HG02678 (cell line): ENCODE results near the gene CAMK1D.

Experiments used
- ATAC-seq: cut with Tn5 transposase; IDR thresholded peaks from one replicate; pipeline ENCODE4 v1.9.1; 2021; ENCODE audit warnings: mild to moderate bottlenecking, moderate library complexity; ENCODE audit not compliant: unreplicated experiment

The CAMK1D gene

GRCh38 chr10:12589291-12589690 is 239.9 kb downstream of the CAMK1D start:
- peak; percentile 38 for ATAC-seq

GRCh38 chr10:12589791-12590190 is 240.4 kb downstream of the CAMK1D start:
- no peak for ATAC-seq

GRCh38 chr10:12590675-12591659 is 241.6 kb downstream of the CAMK1D start:
- no peak for ATAC-seq

- ATAC-seq = no peak
Observed at GRCh38 chr10:12592967-12593366, 243.6 kb downstream of the CAMK1D start.

- no peak for ATAC-seq
Observed at GRCh38 chr10:12594448-12594944, 245.1 kb downstream of the CAMK1D start.

- no peak for ATAC-seq
Observed at GRCh38 chr10:12595936-12596576, 246.7 kb downstream of the CAMK1D start.

- ATAC-seq = no peak
Observed at GRCh38 chr10:12597176-12597575, 247.8 kb downstream of the CAMK1D start.

- no peak for ATAC-seq
Observed at GRCh38 chr10:12597788-12598765, 248.7 kb downstream of the CAMK1D start.

GRCh38 chr10:12600652-12601051 is 251.3 kb downstream of the CAMK1D start:
- no peak for ATAC-seq

GRCh38 chr10:12602521-12602920 is 253.2 kb downstream of the CAMK1D start:
- ATAC-seq = no peak

GRCh38 chr10:12603766-12604470 is 254.6 kb downstream of the CAMK1D start:
- no peak for ATAC-seq

GRCh38 chr10:12605580-12606405 is 256.4 kb downstream of the CAMK1D start:
- ATAC-seq = peak; percentile 79

GRCh38 chr10:12606461-12606860 is 257.1 kb downstream of the CAMK1D start:
- peak; percentile 5 for ATAC-seq

- ATAC-seq = no peak
Observed at GRCh38 chr10:12608761-12609160, 259.4 kb downstream of the CAMK1D start.

- no peak for ATAC-seq
Observed at GRCh38 chr10:12609435-12609834, 260.1 kb downstream of the CAMK1D start.

- no peak for ATAC-seq
Observed at GRCh38 chr10:12613136-12613535, 263.8 kb downstream of the CAMK1D start.

- no peak for ATAC-seq
Observed at GRCh38 chr10:12614177-12614995, 265.0 kb downstream of the CAMK1D start.
